OCI-LY3 (cell line): Measurements from ENCODE around the gene CLPTM1L.
"Not testable (repeated sequence)": the region's sequence is repeated elsewhere in the genome, so short reads cannot be mapped to it uniquely, and the experiment has no call there.

Experiments used
- H2AFZ ChIP-seq: fragments of 200-600, 300-600 bp; shearing (Covaris generic); 2 replicates; pipeline ENCODE4 v1.6.0; 2014; ENCODE audit warnings: antibody characterized with exemption, low read depth, low read length
- H3K27ac ChIP-seq: fragments of 200-600, 300-600 bp; sonication (generic); 2 replicates; pipeline ENCODE4 v1.5.1; 2014; ENCODE audit warnings: mild to moderate bottlenecking, low read length, moderate library complexity, mixed read lengths
- H3K27me3 ChIP-seq: fragments of 200-600, 300-600 bp; sonication (generic); 2 replicates; pipeline ENCODE4 v1.6.1; 2014; ENCODE audit warnings: low read depth, low read length, mixed read lengths
- H3K36me3 ChIP-seq: fragments of 200-600, 300-600 bp; sonication (generic); replicated peaks from 2 replicates; pipeline ENCODE3; 2014; ENCODE audit warnings: low read depth, low read length, mixed read lengths
- H3K4me1 ChIP-seq: fragments of 300-600, 200-600 bp; sonication (generic); 2 replicates; pipeline ENCODE4 v1.6.1; 2014; ENCODE audit warnings: low read length, mixed read lengths
- H3K4me2 ChIP-seq: fragments of 200-600, 300-600 bp; sonication (generic); 2 replicates; pipeline ENCODE4 v1.6.1; 2014; ENCODE audit warnings: low read length, mixed read lengths
- H3K4me3 ChIP-seq: fragments of 300-600, 200-600 bp; sonication (generic); 2 replicates; pipeline ENCODE4 v1.5.1; 2014; ENCODE audit warnings: antibody characterized with exemption, mild to moderate bottlenecking, low read length, moderate library complexity
- H3K79me2 ChIP-seq: fragments of 300-600, 200-600 bp; shearing (Covaris generic); 2 replicates; pipeline ENCODE4 v1.6.1; 2014; ENCODE audit warnings: mild to moderate bottlenecking, low read length, mixed read lengths
- H3K9ac ChIP-seq: fragments of 300-600, 200-600 bp; shearing (Covaris generic); 2 replicates; pipeline ENCODE4 v1.6.0; 2014; ENCODE audit warnings: mild to moderate bottlenecking, low read length, moderate library complexity
- H3K9me3 ChIP-seq: fragments of 200-600, 300-600 bp; shearing (Covaris generic); 2 replicates; pipeline ENCODE4 v1.6.1; 2014; ENCODE audit warnings: low read length, mixed read lengths; ENCODE audit not compliant: insufficient read depth
- H4K20me1 ChIP-seq: fragments of 200-600, 300-600 bp; sonication (generic); 2 replicates; pipeline ENCODE4 v1.6.1; 2016; ENCODE audit warnings: low read length, mixed read lengths; ENCODE audit not compliant: insufficient read depth
- CTCF ChIP-seq: fragments of 200-600, 300-600 bp; sonication (generic); IDR thresholded peaks from 2 replicates; pipeline ENCODE4 v1.5.1; 2014; ENCODE audit warnings: antibody characterized with exemption, low read length, low read depth
- EZH2phosphoT487 ChIP-seq: fragments of 200-600 bp; shearing (Covaris generic); IDR thresholded peaks from 2 replicates; pipeline ENCODE4 v1.6.1; 2018; ENCODE audit warnings: antibody characterized with exemption, mixed run types, low read depth

CLPTM1L gene

GRCh38 chr5:1335540-1336095, 9.3 kb downstream of the CLPTM1L start:
- Histone ChIP-seq H3K79me2 (peaks cover 4% of the 10 kb centered on the region; the same call in 1 of the 2 replicates), H3K4me3 (no peak overlapping the region), H3K4me1 (no peaks in the 10 kb centered on the region)

GRCh38 chr5:1334831-1335539, 9.9 kb downstream of the CLPTM1L start:
- Histone ChIP-seq H3K27ac (no peak overlapping the region), H3K9ac (no peak overlapping the region)

More at GRCh38 chr5:1335540-1336095, 9.3 kb downstream of the CLPTM1L start:
- no peak for TF ChIP-seq CTCF
- TF ChIP-seq EZH2phosphoT487 = no peak
- Histone ChIP-seq H3K36me3 (peaks cover 27% of the 10 kb centered on the region), H2AFZ (no peak overlapping the region), H3K9ac (no peak overlapping the region), H3K27me3 (no peaks in the 10 kb centered on the region), H3K27ac (no peak overlapping the region), H3K9me3 (no peaks in the 10 kb centered on the region), H3K4me2 (no peak overlapping the region), H4K20me1 (peaks cover 4% of the 10 kb centered on the region)

GRCh38 chr5:1333986-1334385, 10.9 kb downstream of the CLPTM1L start:
- TF ChIP-seq EZH2phosphoT487 = no peak
- no peak for TF ChIP-seq CTCF
- Histone ChIP-seq H3K9ac (no peak overlapping the region), H3K27ac (no peak overlapping the region), H3K4me1 (no peaks in the 10 kb centered on the region), H2AFZ (no peak overlapping the region), H3K79me2 (peaks cover 5% of the 10 kb centered on the region; the same call in 1 of the 2 replicates), H3K4me3 (no peak overlapping the region), H4K20me1 (peaks cover 4% of the 10 kb centered on the region), H3K9me3 (no peaks in the 10 kb centered on the region), H3K4me2 (no peak overlapping the region), H3K27me3 (no peaks in the 10 kb centered on the region), H3K36me3 (peaks cover 27% of the 10 kb centered on the region)

More at GRCh38 chr5:1334831-1335539, 9.9 kb downstream of the CLPTM1L start:
- Histone ChIP-seq H2AFZ (no peak overlapping the region), H3K36me3 (peaks cover 27% of the 10 kb centered on the region), H3K79me2 (peaks cover 4% of the 10 kb centered on the region; the same call in 1 of the 2 replicates), H3K4me2 (no peak overlapping the region), H3K4me3 (no peak overlapping the region), H3K9me3 (no peaks in the 10 kb centered on the region), H3K4me1 (no peaks in the 10 kb centered on the region), H3K27me3 (no peaks in the 10 kb centered on the region), H4K20me1 (peaks cover 4% of the 10 kb centered on the region)
- TF ChIP-seq EZH2phosphoT487 = no peak
- no peak for TF ChIP-seq CTCF

GRCh38 chr5:1333286-1333685, 11.6 kb downstream of the CLPTM1L start:
- H3K4me3 ChIP-seq, H4K20me1 ChIP-seq, H3K9me3 ChIP-seq, H3K9ac ChIP-seq, H3K4me2 ChIP-seq, H3K4me1 ChIP-seq, H2AFZ ChIP-seq, H3K27me3 ChIP-seq, H3K27ac ChIP-seq, H3K79me2 ChIP-seq: not testable (repeated sequence)
- peaks cover 23% of the 10 kb centered on the region for H3K36me3 ChIP-seq
